Kidney glomerular epithelial cell (primary cell): Measurements from ENCODE around the gene SLC22A23.

Experiments
- DNase-seq: peaks from one replicate; lab custom pipeline; 2025; lab: John Stamatoyannopoulos, UW

Gene SLC22A23

DNA sequence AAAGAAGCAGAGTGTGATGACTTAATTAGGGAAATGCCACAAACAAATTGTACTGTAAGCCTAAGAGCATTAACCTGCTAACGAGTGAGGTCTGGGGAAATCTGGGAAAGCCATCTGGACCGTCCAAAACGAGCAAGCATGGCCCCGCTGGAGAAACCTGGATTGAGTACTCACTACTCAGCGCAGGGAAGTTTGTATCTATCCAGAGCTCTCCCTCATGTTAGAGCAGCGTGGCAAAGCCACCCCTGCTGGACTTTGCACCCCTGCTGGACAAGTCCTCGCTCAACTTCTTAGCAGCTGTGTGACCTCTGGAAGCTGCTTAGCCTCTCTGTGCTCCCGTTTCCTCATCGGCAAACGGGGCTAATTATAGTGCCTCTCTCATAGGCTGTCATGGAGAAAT is 160.8 kb downstream of the SLC22A23 start:
- no peak for DNase-seq

DNA sequence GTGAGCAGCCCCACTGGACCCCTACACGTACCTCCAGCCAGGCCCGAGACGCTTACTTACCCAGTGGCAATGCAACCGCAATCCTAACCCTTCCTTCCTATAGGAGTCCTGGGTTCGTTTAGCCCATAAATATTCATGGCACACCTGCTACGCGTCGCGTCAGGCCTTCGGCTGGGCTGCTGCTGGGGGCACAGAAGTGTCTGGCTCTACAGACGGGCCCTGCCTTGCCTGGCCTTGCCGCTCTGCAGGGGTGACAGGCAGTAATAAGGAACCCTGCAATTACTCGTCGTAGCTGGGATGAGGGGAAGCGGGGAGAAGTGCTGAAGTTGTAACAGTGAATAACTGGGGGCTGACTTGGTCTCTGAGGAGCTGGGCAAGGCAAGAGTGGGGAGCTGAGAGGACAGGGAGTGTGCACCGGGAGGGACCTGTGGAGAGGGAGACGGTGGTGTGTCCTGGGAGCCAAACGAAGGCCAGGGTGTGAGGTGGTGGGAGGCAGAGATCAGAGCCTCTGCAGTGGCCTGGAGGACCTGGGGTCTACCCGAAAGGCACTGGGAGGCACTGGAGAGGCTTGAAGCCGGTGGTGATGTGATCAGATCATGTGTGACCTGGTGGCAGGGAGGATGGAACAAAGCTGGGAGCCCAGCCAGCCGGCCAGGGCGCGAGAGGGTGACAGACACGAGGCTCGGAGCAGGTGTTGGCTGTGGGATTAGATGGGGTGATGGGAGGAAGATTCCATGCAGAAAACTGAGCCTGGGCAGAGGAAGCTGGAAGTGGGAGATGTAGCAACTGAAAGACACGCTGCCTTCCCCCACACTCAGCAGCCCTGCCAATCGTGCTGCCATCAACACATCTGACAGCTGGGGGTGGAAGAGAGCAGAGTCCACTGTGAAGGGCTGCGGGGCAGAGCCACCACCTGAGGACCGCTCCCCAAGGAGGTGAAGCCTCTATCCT is 161.7 kb downstream of the SLC22A23 start:
- DNase-seq, result no peak

DNA sequence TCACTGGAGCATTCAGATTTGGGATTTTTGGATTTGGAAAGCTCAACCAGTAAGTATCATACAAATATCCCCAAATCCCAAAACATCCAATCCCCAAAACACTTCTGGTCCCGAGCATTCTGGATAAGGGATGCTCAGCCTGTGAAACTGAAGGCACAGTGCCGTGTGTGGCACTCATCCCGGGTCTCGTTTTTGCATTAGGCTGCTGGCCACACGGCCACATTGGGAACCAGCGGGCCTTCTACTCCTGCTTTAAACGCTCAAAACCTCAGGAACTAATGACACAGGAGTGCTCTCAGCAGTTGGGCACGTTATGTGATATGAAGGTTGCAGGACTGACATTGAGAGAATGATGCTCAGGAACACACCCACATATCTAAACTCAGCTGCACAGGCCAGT is 162.5 kb downstream of the SLC22A23 start:
- DNase-seq, result no peak

DNA sequence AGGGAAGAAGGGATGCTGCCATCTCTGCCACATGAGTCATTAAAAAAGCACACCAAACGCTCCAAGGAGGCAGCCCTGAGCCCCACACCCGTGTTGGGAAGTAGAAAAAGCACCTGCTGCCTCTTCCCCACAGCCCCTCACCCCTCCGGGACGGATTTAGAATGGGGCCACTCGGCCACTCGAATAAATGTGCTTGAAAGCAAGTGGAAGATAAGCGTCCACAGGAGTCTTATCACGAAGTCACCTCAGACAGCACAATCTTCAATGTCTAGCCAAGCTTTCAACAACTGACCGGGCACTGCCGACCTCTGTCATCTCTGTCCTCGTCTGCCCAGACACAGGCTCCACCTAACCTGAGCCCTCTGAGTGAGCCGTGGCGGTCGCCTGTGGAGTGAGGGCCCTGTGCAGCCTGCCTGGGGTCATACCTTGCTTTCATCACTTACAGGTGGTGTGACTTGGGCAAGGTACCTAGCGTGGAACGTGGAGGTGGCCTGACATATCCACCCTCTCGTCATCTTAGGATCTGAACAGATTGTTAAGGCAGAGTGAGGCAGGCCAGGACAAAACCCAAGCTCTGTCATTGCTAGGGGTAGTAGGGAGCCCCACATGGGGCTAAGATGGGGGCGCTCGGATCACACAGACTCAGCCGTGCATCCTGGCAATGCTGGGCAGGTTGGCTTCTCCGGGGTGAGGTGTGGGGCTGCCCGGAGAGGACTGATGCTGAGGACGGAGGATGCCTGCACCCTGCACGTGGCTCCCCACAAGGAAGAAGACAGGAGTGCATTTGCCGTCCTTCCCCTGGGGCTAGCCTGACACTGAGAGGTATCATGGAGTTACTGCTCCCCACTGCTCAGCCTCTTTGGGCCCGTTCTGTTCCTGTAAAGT is 163.3 kb downstream of the SLC22A23 start:
- no peak for DNase-seq

DNA sequence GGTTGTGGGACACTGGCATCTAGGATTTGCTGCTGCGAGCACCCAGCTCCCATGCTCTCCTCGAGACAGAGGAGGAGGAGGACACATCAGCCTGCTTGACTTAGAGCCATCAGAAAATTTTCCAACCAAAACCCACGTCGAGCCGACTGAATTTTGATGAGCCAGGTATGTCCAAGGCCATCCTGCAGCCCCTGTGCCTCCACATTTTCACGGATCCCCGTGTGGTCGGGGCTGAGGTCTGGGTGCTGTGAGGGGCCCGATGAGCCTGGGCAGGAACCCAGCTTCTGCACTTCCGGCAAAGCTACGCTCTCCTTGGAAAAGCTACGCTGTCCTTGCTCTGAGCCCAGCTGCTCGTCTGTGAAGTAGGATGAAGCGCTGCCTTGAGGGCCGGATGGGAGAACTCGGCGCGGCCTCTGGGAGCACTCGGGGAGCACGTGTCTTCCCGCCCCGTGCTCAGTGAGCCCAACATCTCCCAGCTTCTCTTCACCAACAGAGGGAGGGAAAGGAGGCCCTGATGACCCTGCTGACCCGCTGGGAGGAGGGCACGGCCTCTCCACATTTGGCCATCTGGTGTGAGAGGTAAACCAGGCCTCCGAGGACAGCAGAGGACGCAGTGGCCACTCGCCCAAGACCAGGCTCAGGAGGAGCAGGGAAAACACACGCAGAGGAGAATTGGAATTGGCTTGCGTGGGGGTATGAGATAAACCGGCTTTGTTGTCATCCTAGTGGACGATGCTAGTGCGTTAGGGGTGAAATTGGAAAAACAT is 164.2 kb downstream of the SLC22A23 start:
- no peak for DNase-seq

DNA sequence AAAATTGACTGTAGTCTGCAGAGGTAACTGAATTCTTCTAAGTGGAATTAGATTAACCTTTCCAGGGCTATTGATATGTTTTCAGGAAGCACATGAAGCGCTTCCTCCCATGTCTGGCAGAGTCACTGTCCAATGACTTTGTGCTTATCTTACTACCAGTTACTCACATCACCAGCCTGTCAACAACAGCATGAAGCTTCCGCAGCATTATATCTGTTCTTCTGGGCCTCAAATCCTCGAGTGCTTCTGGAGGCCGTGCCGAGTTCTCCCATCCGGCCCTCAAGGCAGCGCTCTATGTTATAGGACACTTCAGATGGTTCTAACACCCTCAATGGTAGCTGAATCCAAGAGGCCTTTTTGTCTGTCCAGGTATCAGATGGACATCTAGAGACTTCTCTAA is 164.9 kb downstream of the SLC22A23 start:
- DNase-seq, result no peak

DNA sequence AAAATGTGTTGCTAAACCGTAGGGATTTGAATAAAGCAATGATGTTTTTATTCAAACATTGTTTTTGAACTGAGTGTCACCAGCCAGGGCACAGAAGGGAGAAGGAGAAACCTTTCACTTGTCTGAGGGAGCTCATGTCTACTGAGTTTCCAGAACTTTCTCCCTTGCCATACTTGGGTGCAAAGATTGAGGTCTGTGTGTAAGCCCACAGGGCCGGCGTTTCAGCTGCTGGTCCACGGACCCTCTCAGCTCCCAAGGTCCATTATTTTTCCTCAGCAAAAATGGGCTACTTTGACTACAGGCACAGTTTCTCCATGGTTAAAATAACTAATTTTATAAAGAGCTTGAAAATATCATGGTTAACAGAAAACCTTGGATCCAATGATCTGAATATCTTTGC is 165.5 kb downstream of the SLC22A23 start:
- DNase-seq, result no peak

DNA sequence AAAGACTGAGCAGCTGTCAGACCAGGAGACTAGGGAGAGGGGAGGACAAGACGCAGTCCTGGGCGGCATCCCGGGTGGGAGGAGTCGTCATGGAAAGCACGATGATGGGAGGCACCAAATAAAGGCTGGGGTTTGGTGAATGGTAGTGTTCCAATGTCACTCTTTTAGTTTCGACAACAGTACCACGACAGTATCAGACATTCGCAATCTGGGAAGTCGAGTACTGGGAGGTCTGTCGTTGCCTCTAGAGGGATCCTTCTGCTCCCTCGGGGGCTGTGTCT is 166.0 kb downstream of the SLC22A23 start:
- no peak for DNase-seq

DNA sequence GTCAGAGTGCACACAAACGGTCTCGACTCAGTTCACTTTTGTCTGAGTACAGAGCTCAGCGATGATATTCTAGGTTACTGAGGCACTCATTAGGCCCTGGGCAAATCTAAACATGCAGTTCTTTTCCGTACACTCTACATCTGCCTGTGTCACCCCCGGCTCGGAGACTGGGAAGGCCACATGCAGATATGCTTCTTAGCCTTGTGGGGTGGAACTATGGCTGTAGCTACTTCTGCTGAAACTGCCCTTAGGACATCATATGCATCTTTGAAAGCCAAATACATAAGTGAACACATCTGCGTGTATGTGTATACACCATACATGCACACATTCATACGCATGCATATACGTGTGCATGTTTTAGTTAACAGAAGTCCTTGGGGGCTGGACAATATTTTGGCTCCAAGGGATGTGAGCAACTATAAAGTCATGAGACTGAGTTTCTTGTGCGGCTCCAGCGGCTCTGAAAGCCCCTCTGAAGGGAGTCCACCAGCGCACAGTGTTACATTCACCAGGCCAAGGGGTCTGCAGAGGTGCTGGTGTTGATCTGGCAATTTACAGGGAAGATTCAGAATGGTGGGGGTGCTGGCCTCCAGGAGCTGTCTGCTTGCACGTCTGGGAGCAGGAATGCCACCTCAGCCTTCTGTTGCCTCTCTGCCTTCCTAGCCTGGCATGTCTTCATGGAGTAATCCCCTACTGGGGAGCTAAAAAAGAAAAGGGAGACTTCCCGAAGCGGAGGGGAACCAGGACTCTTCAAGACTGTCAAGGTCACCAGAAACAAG is 166.5 kb downstream of the SLC22A23 start:
- DNase-seq, result no peak

DNA sequence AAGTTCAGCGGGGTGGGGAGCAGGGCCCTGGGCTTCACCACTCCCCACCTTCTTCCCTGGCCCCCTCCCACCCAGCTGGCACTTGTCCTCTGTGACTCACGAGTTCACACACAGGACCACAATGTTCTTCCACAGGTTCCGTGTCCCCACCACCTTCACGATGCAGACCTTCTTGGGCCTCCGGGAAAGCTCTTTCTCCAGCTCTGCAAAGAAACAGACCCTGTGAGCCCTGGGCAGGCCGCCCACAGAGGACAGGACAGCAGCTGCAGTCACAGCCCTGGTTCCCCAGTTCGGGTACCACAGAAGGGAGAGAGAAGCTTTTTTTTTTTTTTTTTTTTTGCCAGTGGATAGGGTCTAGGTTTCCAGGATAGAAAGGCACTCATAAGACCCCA is 167.2 kb downstream of the SLC22A23 start:
- no peak for DNase-seq

DNA sequence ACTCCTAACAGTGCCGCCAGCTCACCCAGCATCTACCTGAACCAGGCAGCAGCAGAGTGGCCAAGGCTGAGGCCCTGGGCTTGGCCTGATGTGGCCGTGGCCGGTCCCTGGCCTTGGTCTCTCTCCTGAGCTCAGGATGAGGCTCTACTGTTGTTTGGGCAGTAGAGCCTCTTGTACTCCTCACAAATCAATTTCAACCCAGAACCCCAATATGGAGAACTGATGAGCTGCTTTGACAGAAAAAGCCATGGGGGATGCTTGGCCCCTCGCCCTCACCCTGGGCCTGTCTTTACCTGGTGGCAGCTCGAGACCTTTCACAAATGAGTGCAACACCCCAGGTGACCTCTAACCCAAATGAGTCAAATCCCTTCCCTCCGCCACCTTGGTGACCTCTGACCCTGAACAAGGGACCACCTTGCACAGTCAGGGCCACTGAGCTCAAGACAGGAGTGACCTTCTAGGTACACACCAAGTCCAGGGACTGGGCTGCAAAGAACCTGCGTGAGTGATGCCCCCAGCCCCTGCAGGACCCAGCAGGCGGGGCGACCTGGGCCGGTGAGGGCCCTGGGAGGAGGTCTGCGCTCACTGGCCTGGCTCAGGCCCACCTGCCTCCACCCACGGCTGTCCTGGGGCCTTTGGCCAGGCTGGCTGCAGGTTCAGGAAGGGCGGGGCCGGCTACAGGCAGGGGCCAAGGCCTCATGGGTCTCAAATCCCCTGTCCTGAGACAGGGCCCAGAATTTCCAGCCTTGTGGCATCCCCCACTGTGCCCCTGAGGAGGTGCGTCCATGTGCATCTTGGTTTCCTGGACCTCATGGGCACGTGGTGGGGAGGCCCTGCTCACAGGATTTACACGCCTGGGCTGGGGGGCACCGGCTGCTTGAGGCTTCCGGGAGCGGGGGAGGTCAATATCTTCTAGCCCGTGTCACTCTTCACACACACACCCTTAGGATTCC is 167.9 kb downstream of the SLC22A23 start:
- DNase-seq, result no peak

DNA sequence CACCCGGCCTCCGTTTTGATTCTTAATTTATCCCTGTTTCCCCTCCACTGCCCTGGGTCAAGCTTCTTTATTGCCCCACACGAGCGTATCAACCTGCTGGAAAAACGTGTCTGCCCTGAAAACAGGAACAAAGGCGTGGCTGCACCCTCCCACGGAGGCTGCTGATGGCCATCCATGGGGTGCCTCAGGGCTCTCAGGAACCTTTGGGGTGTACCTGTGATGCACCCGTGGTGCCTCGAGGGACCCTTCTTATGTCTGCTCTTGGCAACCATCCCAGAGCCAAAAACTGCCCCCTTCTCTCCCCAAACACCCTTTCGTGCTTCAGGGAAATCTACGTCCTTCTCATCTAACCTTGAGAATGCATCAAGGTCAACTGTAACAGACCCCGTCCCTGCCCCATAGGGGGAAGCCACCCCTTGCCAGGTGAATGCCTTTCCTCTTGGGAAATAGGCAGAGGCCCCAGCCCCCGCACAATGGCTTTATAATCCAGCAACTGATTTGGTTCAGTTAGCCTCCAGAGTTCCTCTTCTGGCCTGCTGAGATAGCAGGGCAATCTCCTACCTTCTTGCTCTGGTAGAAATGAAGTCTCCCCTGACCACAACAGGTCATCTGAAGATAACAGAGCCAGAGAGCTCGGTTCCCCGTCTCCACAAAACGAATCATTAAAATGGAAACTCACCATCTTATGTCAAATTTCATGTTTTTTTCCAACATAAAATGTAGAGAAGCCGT is 168.7 kb downstream of the SLC22A23 start:
- DNase-seq, result no peak

DNA sequence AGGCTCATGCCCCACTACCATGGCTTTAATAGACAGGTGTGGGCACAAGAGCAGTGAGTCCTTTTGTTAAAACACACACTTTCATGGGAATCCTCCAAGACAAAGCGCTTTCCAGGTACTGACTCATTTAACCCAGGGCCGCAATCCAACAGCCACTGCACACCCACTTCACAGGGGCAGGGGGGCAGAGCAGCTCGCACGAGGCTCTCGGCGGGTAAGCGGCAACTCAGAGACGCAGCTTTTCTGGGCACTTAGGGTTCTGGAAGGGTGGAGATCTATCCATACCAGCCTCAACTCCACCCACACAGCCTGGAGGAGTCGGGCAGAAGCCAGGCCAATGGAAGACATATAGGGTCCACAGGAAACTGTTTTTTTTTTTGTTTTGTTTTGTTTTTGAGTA is 169.5 kb downstream of the SLC22A23 start:
- DNase-seq, result no peak

DNA sequence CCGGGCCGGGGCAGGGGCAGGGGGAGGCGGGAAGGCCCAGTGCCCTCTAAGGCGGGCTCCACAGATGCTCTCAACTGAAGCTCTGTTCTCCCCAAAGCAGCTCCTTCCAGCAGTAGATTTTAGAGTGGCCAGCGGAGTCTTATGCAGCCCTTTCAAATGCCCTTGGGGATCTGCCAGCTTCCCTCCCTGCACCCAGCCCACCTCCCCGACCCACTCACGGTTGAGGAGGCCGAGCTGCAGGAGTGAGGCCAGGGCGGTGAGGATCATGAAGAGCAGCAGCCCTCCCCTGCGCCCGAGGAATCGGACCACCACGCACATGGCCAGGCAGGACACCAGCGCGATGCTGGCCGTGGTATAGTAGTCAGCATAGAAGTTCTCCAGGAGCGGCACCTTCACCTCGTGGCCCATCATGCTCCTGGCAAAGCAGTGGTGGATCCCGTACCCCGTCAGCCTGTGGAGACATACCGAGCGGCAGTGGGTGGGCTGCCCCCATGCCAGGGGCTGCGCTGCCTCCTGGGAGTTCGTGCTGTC is 170.1 kb downstream of the SLC22A23 start:
- DNase-seq, result no peak

DNA sequence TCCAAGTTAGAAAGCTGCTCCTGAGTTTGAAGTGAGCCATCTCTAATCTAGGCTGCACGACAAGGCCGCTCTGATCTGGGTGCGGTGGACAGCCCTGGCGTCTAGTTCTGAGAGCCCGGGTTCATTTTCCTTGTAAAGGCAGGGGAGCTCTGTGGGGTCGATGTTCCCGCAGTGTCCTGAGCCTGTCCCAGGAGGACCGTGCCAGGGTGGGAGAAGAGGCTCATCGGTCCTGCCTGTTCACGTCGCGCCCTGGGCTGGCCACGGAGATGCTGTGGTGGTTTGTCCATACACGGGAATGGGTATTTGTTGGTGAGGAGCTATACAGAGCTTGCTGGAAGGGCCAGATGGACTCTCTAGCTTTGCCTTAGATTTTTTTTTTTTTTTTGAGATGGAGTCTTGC is 171.1 kb downstream of the SLC22A23 start:
- DNase-seq, result no peak

DNA sequence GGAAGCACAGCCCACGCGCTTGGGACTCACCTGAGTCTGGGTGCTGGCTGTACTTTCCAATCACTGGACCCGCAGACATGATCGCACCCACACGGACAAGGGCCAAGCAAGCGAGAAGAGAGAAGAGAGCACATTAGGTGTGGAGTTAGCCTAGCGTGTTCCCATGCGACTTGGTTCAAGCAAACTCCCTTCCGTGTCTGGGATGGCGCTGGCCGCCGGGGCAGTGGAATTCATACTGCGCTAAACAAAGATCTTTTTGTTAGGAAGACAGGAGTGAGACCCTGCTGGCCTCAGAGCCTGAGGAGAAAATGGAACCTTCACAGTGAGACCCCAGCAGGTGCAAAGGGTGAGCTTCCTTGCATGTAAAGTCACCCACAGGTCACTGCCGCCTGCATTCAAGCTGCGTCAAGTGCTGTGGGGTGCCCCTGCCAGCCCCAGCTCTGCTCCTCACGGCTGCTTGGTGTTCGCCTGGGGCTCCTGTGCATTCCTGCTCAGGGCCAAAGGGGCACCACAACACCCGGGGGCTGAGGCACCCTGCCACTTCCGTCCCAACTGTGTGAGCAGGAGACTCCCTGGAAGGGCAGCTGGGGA is 171.7 kb downstream of the SLC22A23 start:
- no peak for DNase-seq

DNA sequence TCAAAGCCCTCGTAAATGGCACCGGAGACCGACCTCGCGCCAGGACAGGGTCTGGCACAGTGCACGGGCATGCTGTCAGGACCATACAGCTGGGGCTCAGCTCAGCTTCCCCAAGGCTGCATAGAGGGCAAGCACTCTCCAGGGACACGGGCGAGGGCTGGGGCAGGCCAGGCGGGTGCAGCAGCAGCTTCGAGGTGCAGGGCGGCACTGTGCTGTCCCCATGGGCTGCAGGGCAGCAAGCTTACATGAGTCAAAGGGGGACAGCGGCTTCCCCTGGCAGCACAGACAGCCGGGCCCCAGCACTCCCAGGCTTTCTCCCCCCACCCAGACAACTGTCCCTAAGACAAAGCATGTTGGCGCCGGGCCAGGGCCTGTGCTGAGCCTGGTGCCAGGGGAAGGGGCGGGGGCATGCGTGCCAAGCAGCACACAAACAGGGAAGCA is 172.4 kb downstream of the SLC22A23 start:
- DNase-seq, result no peak

DNA sequence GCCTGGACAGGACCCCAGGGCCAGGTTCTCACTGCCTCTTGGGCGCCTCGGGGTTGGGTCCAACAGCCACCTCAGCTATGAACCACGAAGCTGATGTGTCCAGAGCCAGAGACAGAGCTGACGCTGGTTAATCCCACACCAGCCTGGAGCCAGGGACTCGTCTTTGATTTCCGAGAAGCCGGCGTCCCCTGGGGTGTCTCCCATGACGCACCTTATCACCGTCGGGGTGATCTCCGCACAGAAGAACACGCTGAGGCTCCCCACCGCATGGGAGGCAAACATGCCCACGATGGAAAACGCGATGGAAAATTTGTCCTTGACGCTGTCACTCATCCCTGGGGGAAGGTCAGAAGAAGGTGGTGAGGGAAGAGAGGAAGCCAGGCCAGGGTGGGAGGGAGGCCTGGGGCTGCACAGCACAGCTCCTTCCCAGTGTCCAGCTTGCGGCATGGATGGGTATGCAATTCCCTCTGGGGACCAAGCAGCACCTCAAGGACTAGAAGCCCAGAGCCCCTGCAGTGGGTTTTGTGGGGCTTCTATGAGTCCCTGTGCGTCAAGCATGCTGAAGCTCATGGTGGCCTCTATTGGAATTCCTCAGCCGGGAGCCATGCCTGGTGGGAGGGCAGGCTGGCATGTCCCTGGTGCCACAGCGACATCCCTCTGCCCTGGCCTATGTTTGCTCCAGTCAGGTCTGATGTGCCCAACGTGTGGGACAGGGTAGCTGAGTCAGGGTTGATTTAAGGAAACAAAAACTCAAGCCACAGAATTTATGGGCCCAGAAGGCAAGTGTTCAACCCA is 173.0 kb downstream of the SLC22A23 start:
- no peak for DNase-seq
